Loucy (cell line): ENCODE results near the gene SHISA5.
A peak's percentile ranks its signal among the peaks of the same experiment; 100 is the strongest.
"Not testable (repeated sequence)": the region's sequence is repeated elsewhere in the genome, so short reads cannot be mapped to it uniquely, and the experiment has no call there.

ENCODE experiments used
- H2AFZ ChIP-seq: fragments of 200-600 bp; sonication (generic); 2 replicates; pipeline ENCODE4 v1.6.0; 2016; ENCODE audit warnings: antibody characterized with exemption, mild to moderate bottlenecking, low read length, moderate library complexity
- H3F3A ChIP-seq: fragments of 200-600 bp; 2 replicates; pipeline ENCODE4 v1.6.0; 2016; ENCODE audit warnings: antibody characterized with exemption, low read depth, mild to moderate bottlenecking
- H3K27me3 ChIP-seq: fragments of 200-600 bp; sonication (generic); 2 replicates; pipeline ENCODE4 v1.6.1; 2014; ENCODE audit warnings: low read length, mild to moderate bottlenecking; ENCODE audit not compliant: insufficient read depth, poor library complexity, severe bottlenecking
- H3K36me3 ChIP-seq: fragments of 200-600 bp; sonication (generic); 2 replicates; pipeline ENCODE4 v1.6.1; 2016; ENCODE audit warnings: low read length; ENCODE audit not compliant: insufficient read depth
- H3K4me1 ChIP-seq: fragments of 200-600 bp; sonication (generic); 2 replicates; pipeline ENCODE4 v1.5.1; 2014; ENCODE audit warnings: low read length, mild to moderate bottlenecking; ENCODE audit not compliant: insufficient read depth, poor library complexity, severe bottlenecking
- H3K4me2 ChIP-seq: fragments of 200-600 bp; sonication (generic); 2 replicates; pipeline ENCODE4 v1.6.0; 2014; ENCODE audit warnings: antibody characterized with exemption, low read length, low read depth, mild to moderate bottlenecking; ENCODE audit not compliant: poor library complexity, severe bottlenecking
- H3K4me3 ChIP-seq: fragments of 200-600 bp; sonication (generic); 2 replicates; pipeline ENCODE4 v1.5.1; 2014; ENCODE audit warnings: low read length, mild to moderate bottlenecking, mixed read lengths; ENCODE audit not compliant: poor library complexity, severe bottlenecking
- H3K79me2 ChIP-seq: fragments of 200-600 bp; sonication (generic); 2 replicates; pipeline ENCODE4 v1.6.1; 2014; ENCODE audit warnings: low read length; ENCODE audit not compliant: insufficient read depth
- H3K9ac ChIP-seq: fragments of 200-600 bp; sonication (generic); 2 replicates; pipeline ENCODE4 v1.6.0; 2014; ENCODE audit warnings: mild to moderate bottlenecking, low read depth, low read length, moderate library complexity; ENCODE audit not compliant: poor library complexity, severe bottlenecking
- H3K9me2 ChIP-seq: fragments of 200-600 bp; sonication (generic); replicated peaks from 2 replicates; pipeline ENCODE4 v1.6.1; 2016; ENCODE audit warnings: low read depth, low read length, mixed read lengths
- H3K9me3 ChIP-seq: fragments of 200-600 bp; sonication (generic); 2 replicates; pipeline ENCODE4 v1.6.1; 2014; ENCODE audit warnings: mild to moderate bottlenecking, antibody characterized with exemption, low read length, low read depth; ENCODE audit not compliant: insufficient read depth
- H4K20me1 ChIP-seq: fragments of 200-600 bp; sonication (generic); 2 replicates; pipeline ENCODE4 v1.6.0; 2014; ENCODE audit warnings: antibody characterized with exemption, low read length, mild to moderate bottlenecking; ENCODE audit not compliant: insufficient read depth, poor library complexity, severe bottlenecking
- CTCF ChIP-seq: fragments of 200-600 bp; sonication (generic); conservative IDR thresholded peaks from 2 replicates; pipeline ENCODE4 v1.5.1; 2014; ENCODE audit warnings: mild to moderate bottlenecking, antibody characterized with exemption, low read length
- EZH2phosphoT487 ChIP-seq: fragments of 200-600 bp; IDR thresholded peaks from 2 replicates; pipeline ENCODE4 v1.6.1; 2018; ENCODE audit warnings: antibody characterized with exemption, mild to moderate bottlenecking, moderate library complexity, borderline replicate concordance

The SHISA5 gene

GRCh38 chr3:48465237-48465530, 38.8 kb downstream of the SHISA5 start:
- H2AFZ ChIP-seq = no peak overlapping the region
- H3K36me3 ChIP-seq = peaks cover 18% of the 10 kb centered on the region; the same call in 1 of the 2 replicates
- H3K4me2 ChIP-seq = peak overlapping the region; percentile 92
- peaks cover 14% of the 10 kb centered on the region for H4K20me1 ChIP-seq
- H3K9me3 ChIP-seq = no peaks in the 10 kb centered on the region
- peaks cover 36% of the 10 kb centered on the region for H3K4me1 ChIP-seq
- no peak for TF ChIP-seq EZH2phosphoT487
- TF ChIP-seq CTCF = no peak
- H3K9me2 ChIP-seq = no peaks in the 10 kb centered on the region
- no peak overlapping the region for H3K4me3 ChIP-seq
- H3K79me2 ChIP-seq = peaks cover 41% of the 10 kb centered on the region
- peak overlapping the region; percentile 88 for H3K9ac ChIP-seq
- H3K27me3 ChIP-seq = no peaks in the 10 kb centered on the region
- no peaks in the 10 kb centered on the region for H3F3A ChIP-seq

GRCh38 chr3:48464713-48465221, 39.2 kb downstream of the SHISA5 start:
- peaks cover 22% of the 10 kb centered on the region; the same call in 1 of the 2 replicates for H3K36me3 ChIP-seq
- H4K20me1 ChIP-seq = peaks cover 9% of the 10 kb centered on the region
- TF ChIP-seq CTCF (no peak), EZH2phosphoT487 (no peak)
- no peaks in the 10 kb centered on the region for H3F3A ChIP-seq
- peaks cover 37% of the 10 kb centered on the region for H3K79me2 ChIP-seq
- no peaks in the 10 kb centered on the region for H3K9me3 ChIP-seq
- no peak overlapping the region for H2AFZ ChIP-seq
- H3K4me1 ChIP-seq = peaks cover 32% of the 10 kb centered on the region
- no peak overlapping the region for H3K4me2 ChIP-seq
- H3K9me2 ChIP-seq = no peaks in the 10 kb centered on the region
- no peaks in the 10 kb centered on the region for H3K27me3 ChIP-seq
- H3K9ac ChIP-seq = no peak overlapping the region
- no peak overlapping the region for H3K4me3 ChIP-seq

- Histone ChIP-seq H3K4me1 (peaks cover 27% of the 10 kb centered on the region), H2AFZ (no peak overlapping the region), H3F3A (no peaks in the 10 kb centered on the region), H3K9me2 (no peaks in the 10 kb centered on the region), H3K36me3 (peaks cover 33% of the 10 kb centered on the region; the same call in 1 of the 2 replicates), H3K79me2 (peaks cover 26% of the 10 kb centered on the region), H3K4me2 (no peak overlapping the region), H3K9ac (no peak overlapping the region), H3K9me3 (no peaks in the 10 kb centered on the region), H3K27me3 (no peaks in the 10 kb centered on the region), H3K4me3 (no peak overlapping the region), H4K20me1 (peaks cover 9% of the 10 kb centered on the region)
- TF ChIP-seq EZH2phosphoT487 = no peak
- no peak for TF ChIP-seq CTCF
Measured at GRCh38 chr3:48463703-48464102, 40.3 kb downstream of the SHISA5 start.

GRCh38 chr3:48461767-48462166, 42.2 kb downstream of the SHISA5 start:
- H3K36me3 ChIP-seq = peaks cover 27% of the 10 kb centered on the region; the same call in 1 of the 2 replicates
- not testable (repeated sequence) for H3K4me1 ChIP-seq, H3K9me3 ChIP-seq, H2AFZ ChIP-seq, H3F3A ChIP-seq, H3K27me3 ChIP-seq, H4K20me1 ChIP-seq, H3K4me3 ChIP-seq, H3K9ac ChIP-seq, H3K79me2 ChIP-seq, H3K9me2 ChIP-seq, H3K4me2 ChIP-seq
